ENCODE data around the gene SCN1B. TPM values are rescaled to one million over a fixed set of nuclear protein-coding genes. Genes with fewer than 3 reads are reported as not detected.
A peak's percentile ranks its signal among the peaks of the same experiment; 100 is the strongest.

The SCN1B gene
- total RNA-seq, 1 donor from 2014 or later, result 0.26 TPM

DNA sequence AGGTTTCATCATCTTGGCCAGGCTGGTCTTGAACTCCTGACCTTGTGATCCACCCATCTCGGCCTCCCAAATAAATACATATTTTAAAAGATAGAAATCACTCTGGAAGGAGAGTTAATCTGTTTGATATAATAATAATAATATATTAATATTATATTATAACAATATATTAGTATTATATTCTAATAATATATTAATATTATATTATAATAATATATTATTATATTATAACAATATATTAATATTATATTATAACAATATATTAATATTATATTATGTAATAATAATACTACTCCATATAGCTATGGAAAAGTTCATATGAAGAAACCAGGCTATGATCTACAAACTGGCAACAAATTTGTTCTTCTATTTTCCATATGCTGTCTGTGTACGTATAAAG, 28.1 kb downstream of the SCN1B start:
- TF ChIP-seq, protein P1, sequence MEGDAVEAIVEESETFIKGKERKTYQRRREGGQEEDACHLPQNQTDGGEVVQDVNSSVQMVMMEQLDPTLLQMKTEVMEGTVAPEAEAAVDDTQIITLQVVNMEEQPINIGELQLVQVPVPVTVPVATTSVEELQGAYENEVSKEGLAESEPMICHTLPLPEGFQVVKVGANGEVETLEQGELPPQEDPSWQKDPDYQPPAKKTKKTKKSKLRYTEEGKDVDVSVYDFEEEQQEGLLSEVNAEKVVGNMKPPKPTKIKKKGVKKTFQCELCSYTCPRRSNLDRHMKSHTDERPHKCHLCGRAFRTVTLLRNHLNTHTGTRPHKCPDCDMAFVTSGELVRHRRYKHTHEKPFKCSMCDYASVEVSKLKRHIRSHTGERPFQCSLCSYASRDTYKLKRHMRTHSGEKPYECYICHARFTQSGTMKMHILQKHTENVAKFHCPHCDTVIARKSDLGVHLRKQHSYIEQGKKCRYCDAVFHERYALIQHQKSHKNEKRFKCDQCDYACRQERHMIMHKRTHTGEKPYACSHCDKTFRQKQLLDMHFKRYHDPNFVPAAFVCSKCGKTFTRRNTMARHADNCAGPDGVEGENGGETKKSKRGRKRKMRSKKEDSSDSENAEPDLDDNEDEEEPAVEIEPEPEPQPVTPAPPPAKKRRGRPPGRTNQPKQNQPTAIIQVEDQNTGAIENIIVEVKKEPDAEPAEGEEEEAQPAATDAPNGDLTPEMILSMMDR (IDR thresholded peaks at IDR 0.05; ENCODE audit: insufficient read depth, low read length, severe bottlenecking), result no peak

DNA sequence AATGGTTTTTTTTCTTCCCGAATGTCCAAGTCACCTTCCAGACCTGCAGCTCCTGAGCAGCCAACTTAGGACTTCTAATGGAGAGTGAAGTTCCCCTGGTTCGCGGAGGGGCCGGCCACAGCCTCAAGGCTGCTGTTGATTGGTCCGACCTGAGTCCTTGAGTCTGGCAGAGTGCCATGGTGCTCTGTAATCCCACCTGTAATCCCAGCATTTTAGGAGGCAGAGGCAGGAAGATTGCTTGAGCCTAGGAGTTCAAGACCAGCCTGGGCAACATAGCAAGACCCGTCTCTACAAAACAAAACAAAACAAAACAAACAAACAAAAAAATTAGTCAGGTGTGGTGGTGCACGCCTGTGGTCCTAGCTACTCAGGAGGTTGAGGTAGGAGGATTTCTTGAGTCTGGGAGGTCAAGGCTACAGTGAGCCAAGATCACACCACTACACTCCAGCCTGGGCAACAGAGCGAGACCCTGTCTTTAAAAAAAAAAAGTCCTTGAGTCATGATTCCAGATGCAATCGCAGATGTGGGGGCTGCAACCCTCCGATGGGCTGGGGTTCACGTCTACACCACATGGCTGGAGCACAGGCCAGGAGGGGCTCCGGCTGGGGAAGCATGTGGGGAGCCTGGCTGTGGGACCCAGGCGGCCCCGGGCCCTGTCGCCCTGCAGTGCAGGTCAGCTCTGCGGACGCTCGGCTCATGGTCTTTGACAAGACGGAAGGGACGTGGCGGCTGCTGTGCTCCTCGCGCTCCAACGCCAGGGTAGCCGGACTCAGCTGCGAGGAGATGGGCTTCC, 28.9 kb downstream of the SCN1B start:
- TF ChIP-seq, protein P1 (IDR thresholded peaks at IDR 0.05; ENCODE audit: insufficient read depth, low read length, severe bottlenecking), result no peak
- FAIRE-seq, result no peak
- DNase-seq (ENCODE audit: low read depth), result no peak
- Histone ChIP-seq H3K4me3 (ENCODE audit: low read depth, low read length) (no peak overlapping the region), H3K36me3 (ENCODE audit: control insufficient read depth, insufficient read depth, low read length) (no peaks in the 10 kb centered on the region), H3K27me3 (ENCODE audit: control insufficient read depth, insufficient read depth, low read length) (no peaks in the 10 kb centered on the region)

More for the DNA sequence above, 28.1 kb downstream of the SCN1B start:
- no peak overlapping the region for H3K4me3 ChIP-seq (ENCODE audit: low read depth, low read length)
- no peak for FAIRE-seq
- DNase-seq (ENCODE audit: low read depth), result no peak
- no peaks in the 10 kb centered on the region for H3K36me3 ChIP-seq (ENCODE audit: control insufficient read depth, insufficient read depth, low read length)
- no peaks in the 10 kb centered on the region for H3K27me3 ChIP-seq (ENCODE audit: control insufficient read depth, insufficient read depth, low read length)

DNA sequence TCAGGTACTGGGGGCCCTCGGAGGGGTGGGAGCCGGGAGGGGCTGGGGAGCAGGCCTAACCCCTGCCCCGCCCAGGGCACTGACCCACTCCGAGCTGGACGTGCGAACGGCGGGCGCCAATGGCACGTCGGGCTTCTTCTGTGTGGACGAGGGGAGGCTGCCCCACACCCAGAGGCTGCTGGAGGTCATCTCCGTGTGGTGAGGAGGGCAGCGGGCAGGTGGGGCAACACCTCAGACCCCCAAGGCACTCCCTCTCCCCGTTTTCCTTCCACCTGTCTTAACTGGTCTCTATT, 29.5 kb downstream of the SCN1B start:
- no peak overlapping the region for H3K4me3 ChIP-seq (ENCODE audit: low read depth, low read length)
- DNase-seq (ENCODE audit: low read depth), result no peak
- TF ChIP-seq, protein P1 (IDR thresholded peaks at IDR 0.05; ENCODE audit: insufficient read depth, low read length, severe bottlenecking), result no peak
- H3K27me3 ChIP-seq (ENCODE audit: control insufficient read depth, insufficient read depth, low read length), result no peaks in the 10 kb centered on the region
- H3K36me3 ChIP-seq (ENCODE audit: control insufficient read depth, insufficient read depth, low read length), result no peaks in the 10 kb centered on the region
- FAIRE-seq, result no peak

DNA sequence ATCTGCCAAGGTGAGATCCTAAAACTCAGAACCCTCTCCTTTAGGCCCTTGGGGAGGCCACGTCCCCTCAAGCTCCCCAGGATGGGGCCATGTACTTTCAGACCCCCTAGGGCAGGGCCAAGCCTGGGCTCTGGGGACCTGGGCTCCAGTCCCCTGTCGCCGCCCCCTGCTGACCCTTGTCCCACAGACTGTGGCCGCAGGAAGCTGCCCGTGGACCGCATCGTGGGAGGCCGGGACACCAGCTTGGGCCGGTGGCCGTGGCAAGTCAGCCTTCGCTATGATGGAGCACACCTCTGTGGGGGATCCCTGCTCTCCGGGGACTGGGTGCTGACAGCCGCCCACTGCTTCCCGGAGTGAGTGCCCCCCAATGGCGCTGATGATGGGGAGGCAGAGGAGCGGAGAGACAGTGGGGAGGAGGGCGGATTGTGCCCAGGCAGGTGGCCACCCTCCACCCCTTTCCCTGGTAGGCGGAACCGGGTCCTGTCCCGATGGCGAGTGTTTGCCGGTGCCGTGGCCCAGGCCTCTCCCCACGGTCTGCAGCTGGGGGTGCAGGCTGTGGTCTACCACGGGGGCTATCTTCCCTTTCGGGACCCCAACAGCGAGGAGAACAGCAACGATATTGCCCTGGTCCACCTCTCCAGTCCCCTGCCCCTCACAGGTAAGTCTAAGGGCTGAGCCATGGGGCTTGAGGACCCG, 30.0 kb downstream of the SCN1B start:
- no peak for DNase-seq (ENCODE audit: low read depth)
- no peak overlapping the region for H3K4me3 ChIP-seq (ENCODE audit: low read depth, low read length)
- TF ChIP-seq, protein P1 (IDR thresholded peaks at IDR 0.05; ENCODE audit: insufficient read depth, low read length, severe bottlenecking), result no peak
- no peaks in the 10 kb centered on the region for H3K36me3 ChIP-seq (ENCODE audit: control insufficient read depth, insufficient read depth, low read length)
- no peaks in the 10 kb centered on the region for H3K27me3 ChIP-seq (ENCODE audit: control insufficient read depth, insufficient read depth, low read length)
- FAIRE-seq, result no peak

DNA sequence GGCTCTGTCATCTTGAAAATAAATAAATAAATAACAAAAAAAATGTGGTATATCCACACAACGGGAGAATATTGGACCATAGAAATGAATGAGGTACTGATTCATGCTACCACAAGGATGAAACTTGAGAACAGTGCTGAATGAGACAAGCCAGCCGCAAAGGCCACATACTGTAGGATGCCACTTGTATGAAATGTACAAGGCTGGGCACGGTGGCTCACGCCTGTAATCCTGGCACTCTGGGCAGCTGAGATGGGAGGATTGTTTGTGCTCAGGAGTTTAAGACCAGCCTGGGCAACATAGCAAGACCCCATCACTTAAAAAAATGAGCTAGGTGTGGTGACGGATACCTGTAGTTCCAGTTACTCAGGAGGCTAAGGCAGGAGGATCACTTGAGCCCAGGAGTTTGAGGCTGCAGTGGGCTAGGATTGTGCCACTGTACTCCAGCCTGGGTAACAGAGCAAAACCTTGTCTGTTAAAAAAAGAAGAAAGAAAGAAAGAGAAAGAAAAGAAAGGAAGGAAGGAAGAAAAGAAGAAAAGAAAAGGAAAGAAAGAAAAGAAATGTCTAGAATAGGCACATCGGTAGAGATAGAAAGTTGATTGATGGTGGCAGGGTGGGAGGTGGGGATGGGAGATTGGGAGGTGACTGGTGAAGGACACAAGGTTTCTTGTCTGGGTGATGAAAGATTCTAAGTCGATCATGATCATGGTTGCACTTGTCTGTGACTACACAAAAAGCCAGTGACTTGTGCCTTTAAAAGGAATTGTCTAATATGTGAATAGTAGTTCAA, 31.5 kb downstream of the SCN1B start:
- H3K27me3 ChIP-seq (ENCODE audit: control insufficient read depth, insufficient read depth, low read length), result no peaks in the 10 kb centered on the region
- H3K36me3 ChIP-seq (ENCODE audit: control insufficient read depth, insufficient read depth, low read length), result no peaks in the 10 kb centered on the region
- FAIRE-seq, result no peak
- H3K4me3 ChIP-seq (ENCODE audit: low read depth, low read length), result no peak overlapping the region
- TF ChIP-seq, protein P1 (IDR thresholded peaks at IDR 0.05; ENCODE audit: insufficient read depth, low read length, severe bottlenecking), result no peak
- DNase-seq (ENCODE audit: low read depth), result peak; percentile 47

All from bronchial epithelial cell (primary cell).